Loucy (cell line): ENCODE results near the gene NLRC4.

Source experiments
- H2AFZ ChIP-seq: fragments of 200-600 bp; sonication (generic); 2 replicates; pipeline ENCODE4 v1.6.0; 2016; ENCODE audit warnings: antibody characterized with exemption, mild to moderate bottlenecking, low read length, moderate library complexity
- H3F3A ChIP-seq: fragments of 200-600 bp; 2 replicates; pipeline ENCODE4 v1.6.0; 2016; ENCODE audit warnings: antibody characterized with exemption, low read depth, mild to moderate bottlenecking
- H3K27me3 ChIP-seq: fragments of 200-600 bp; sonication (generic); 2 replicates; pipeline ENCODE4 v1.6.1; 2014; ENCODE audit warnings: low read length, mild to moderate bottlenecking; ENCODE audit not compliant: insufficient read depth, poor library complexity, severe bottlenecking
- H3K36me3 ChIP-seq: fragments of 200-600 bp; sonication (generic); 2 replicates; pipeline ENCODE4 v1.6.1; 2016; ENCODE audit warnings: low read length; ENCODE audit not compliant: insufficient read depth
- H3K4me1 ChIP-seq: fragments of 200-600 bp; sonication (generic); 2 replicates; pipeline ENCODE4 v1.5.1; 2014; ENCODE audit warnings: low read length, mild to moderate bottlenecking; ENCODE audit not compliant: insufficient read depth, poor library complexity, severe bottlenecking
- H3K4me2 ChIP-seq: fragments of 200-600 bp; sonication (generic); 2 replicates; pipeline ENCODE4 v1.6.0; 2014; ENCODE audit warnings: antibody characterized with exemption, low read length, low read depth, mild to moderate bottlenecking; ENCODE audit not compliant: poor library complexity, severe bottlenecking
- H3K4me3 ChIP-seq: fragments of 200-600 bp; sonication (generic); 2 replicates; pipeline ENCODE4 v1.5.1; 2014; ENCODE audit warnings: low read length, mild to moderate bottlenecking, mixed read lengths; ENCODE audit not compliant: poor library complexity, severe bottlenecking
- H3K79me2 ChIP-seq: fragments of 200-600 bp; sonication (generic); 2 replicates; pipeline ENCODE4 v1.6.1; 2014; ENCODE audit warnings: low read length; ENCODE audit not compliant: insufficient read depth
- H3K9ac ChIP-seq: fragments of 200-600 bp; sonication (generic); 2 replicates; pipeline ENCODE4 v1.6.0; 2014; ENCODE audit warnings: mild to moderate bottlenecking, low read depth, low read length, moderate library complexity; ENCODE audit not compliant: poor library complexity, severe bottlenecking
- H3K9me2 ChIP-seq: fragments of 200-600 bp; sonication (generic); replicated peaks from 2 replicates; pipeline ENCODE4 v1.6.1; 2016; ENCODE audit warnings: low read depth, low read length, mixed read lengths
- H3K9me3 ChIP-seq: fragments of 200-600 bp; sonication (generic); 2 replicates; pipeline ENCODE4 v1.6.1; 2014; ENCODE audit warnings: mild to moderate bottlenecking, antibody characterized with exemption, low read length, low read depth; ENCODE audit not compliant: insufficient read depth
- H4K20me1 ChIP-seq: fragments of 200-600 bp; sonication (generic); 2 replicates; pipeline ENCODE4 v1.6.0; 2014; ENCODE audit warnings: antibody characterized with exemption, low read length, mild to moderate bottlenecking; ENCODE audit not compliant: insufficient read depth, poor library complexity, severe bottlenecking
- CTCF ChIP-seq: fragments of 200-600 bp; sonication (generic); conservative IDR thresholded peaks from 2 replicates; pipeline ENCODE4 v1.5.1; 2014; ENCODE audit warnings: mild to moderate bottlenecking, antibody characterized with exemption, low read length
- EZH2phosphoT487 ChIP-seq: fragments of 200-600 bp; IDR thresholded peaks from 2 replicates; pipeline ENCODE4 v1.6.1; 2018; ENCODE audit warnings: antibody characterized with exemption, mild to moderate bottlenecking, moderate library complexity, borderline replicate concordance

Gene NLRC4

DNA sequence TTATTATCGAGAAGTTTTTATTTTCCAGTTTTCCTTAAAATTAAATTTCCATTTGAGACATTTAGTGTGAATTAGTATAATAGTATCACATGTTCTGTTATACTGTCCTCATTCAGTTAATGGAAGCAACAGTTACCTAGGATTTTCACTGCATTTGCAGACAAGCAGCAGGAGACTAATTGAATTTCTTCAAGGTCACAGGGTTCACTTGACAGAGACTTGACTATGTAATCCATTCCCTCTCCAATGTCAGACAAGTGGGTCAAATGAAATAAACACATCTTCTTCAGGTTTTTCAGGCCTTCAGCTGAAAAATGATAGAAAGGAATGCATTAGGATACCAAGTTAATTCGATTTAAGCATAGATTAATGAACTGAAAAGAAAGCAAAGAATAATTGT is 26.7 kb downstream of the NLRC4 start:
- no peaks in the 10 kb centered on the region for H3K4me1 ChIP-seq
- no peak overlapping the region for H3K4me3 ChIP-seq
- no peaks in the 10 kb centered on the region for H3F3A ChIP-seq
- no peaks in the 10 kb centered on the region for H3K27me3 ChIP-seq
- H3K79me2 ChIP-seq: no peaks in the 10 kb centered on the region
- no peaks in the 10 kb centered on the region for H4K20me1 ChIP-seq
- no peak overlapping the region for H2AFZ ChIP-seq
- no peaks in the 10 kb centered on the region for H3K36me3 ChIP-seq
- H3K4me2 ChIP-seq: no peak overlapping the region
- H3K9ac ChIP-seq: no peak overlapping the region
- TF ChIP-seq CTCF (no peak), EZH2phosphoT487 (no peak)
- H3K9me3 ChIP-seq: no peaks in the 10 kb centered on the region
- no peaks in the 10 kb centered on the region; the same call in 1 of the 2 replicates for H3K9me2 ChIP-seq

DNA sequence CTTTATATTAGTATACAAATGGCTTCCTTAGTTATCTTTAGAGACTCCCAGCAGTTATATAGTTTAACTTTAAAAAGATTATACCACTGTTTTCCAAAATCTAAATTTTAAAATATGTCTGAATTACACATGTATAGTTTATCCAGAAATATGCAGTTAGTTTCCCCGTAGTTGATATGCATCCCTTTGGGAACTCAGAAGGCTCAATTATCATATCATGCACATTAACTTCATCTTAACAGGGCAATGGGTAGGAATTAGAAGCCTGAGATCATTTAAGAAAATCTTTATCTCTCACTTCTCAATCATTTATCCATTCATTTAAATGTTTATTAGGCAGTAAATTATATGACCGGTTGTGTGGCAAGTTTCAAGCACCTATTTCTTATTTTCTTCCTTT is 27.2 kb downstream of the NLRC4 start:
- no peaks in the 10 kb centered on the region for H3K36me3 ChIP-seq

DNA sequence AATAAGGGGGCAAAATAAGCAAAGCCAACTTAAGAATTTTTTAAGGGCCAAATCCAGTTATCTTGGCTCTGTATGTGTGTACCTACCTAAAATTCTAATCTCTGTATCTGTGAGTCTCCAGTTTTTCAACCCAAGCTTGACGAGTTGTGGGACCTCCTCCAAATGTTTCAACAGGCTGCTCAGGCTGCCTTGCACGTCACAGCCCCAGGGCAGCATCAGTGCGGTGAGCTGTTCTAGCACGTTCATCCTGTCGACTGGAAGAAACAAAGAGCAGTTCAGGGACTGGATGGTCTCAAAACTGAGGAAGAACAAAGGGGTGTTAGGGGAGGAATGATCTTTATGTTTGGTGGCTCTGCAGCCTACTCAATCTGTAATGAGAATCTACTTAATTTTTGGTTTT is 29.4 kb downstream of the NLRC4 start:
- Histone ChIP-seq H3K4me3 (no peak overlapping the region), H2AFZ (no peak overlapping the region), H3K9me3 (no peaks in the 10 kb centered on the region), H3K36me3 (no peaks in the 10 kb centered on the region), H3K9ac (no peak overlapping the region), H3K27me3 (no peaks in the 10 kb centered on the region), H4K20me1 (no peaks in the 10 kb centered on the region), H3K4me2 (no peak overlapping the region), H3F3A (no peaks in the 10 kb centered on the region), H3K79me2 (no peaks in the 10 kb centered on the region), H3K9me2 (no peaks in the 10 kb centered on the region; the same call in 1 of the 2 replicates), H3K4me1 (no peaks in the 10 kb centered on the region)
- no peak for TF ChIP-seq EZH2phosphoT487
- no peak for TF ChIP-seq CTCF

More for the DNA sequence above, 27.2 kb downstream of the NLRC4 start:
- Histone ChIP-seq H3F3A (no peaks in the 10 kb centered on the region), H4K20me1 (no peaks in the 10 kb centered on the region), H3K9ac (no peak overlapping the region), H3K79me2 (no peaks in the 10 kb centered on the region), H3K27me3 (no peaks in the 10 kb centered on the region), H3K4me2 (no peak overlapping the region), H3K4me3 (no peak overlapping the region), H2AFZ (no peak overlapping the region), H3K9me2 (no peaks in the 10 kb centered on the region; the same call in 1 of the 2 replicates), H3K9me3 (no peaks in the 10 kb centered on the region), H3K4me1 (no peaks in the 10 kb centered on the region)
- TF ChIP-seq CTCF (no peak), EZH2phosphoT487 (no peak)
